Esophagus muscularis mucosa (tissue), 3 donors: ENCODE data around the gene TMEM9.

Experiments used
- CTCF ChIP-seq, 3 experiments: fragments of 200-600 bp in 2 of 3; fragments of 450-650 bp in 1 of 3; sonication (generic) in 2 of 3; IDR thresholded peaks; one replicate each; pipeline ENCODE4 v1.5.1; 2017 to 2019; ENCODE audit warnings: antibody characterized with exemption in 3 of 3, mild to moderate bottlenecking in 2 of 3, moderate library complexity in 1 of 3
- POLR2A ChIP-seq: fragments of 450-650 bp; IDR thresholded peaks from one replicate; pipeline ENCODE4 v1.6.1; 2017; ENCODE audit warnings: antibody characterized with exemption, moderate library complexity, mild to moderate bottlenecking, low read depth

- TF ChIP-seq POLR2A (no peak), CTCF (IDR thresholded peaks at IDR 0.05) (no peak)
These were observed 37.5 kb upstream of the TMEM9 start for GRCh38 chr1:201191653-201192260.
